ENCODE results near the gene COL4A1. TPM values are rescaled to one million over a fixed set of nuclear protein-coding genes. Genes with fewer than 3 reads are reported as not detected.

The COL4A1 gene
- polyA plus RNA-seq, 1 of the 3 experiments (the other 2 are of a cell fraction) = 30.3 TPM

DNA sequence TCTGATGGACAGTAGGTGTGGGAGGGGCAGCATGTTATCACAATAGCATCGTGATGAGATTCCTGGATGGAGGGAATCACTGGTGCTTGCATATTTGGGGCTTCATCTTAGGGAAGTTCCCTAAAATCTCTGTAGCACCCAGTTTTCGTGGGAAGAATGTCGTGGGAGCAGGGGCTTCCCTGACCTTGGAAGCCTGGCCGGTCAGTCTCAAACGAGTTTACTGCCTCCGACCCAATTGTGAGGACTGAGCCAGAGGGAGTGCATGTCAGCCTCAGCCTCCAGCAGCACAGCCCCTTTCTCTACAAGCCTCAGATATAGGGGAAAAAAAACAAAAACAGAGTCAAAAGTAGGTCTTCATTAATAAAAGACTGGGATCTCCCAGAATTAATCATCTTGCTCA lies 32.3 kb upstream of the COL4A1 start:
- no peak overlapping the region for H2AFZ ChIP-seq (ENCODE audit: low read depth)
- ChIA-PET CTCF (no interaction called here), POLR2A (no interaction called here)
- H3K9me2 ChIP-seq = no peaks in the 10 kb centered on the region
- peaks cover 0 to 13% of the 10 kb centered on the region in 2 experiments for H3K36me3 ChIP-seq (replicated peaks in 1 of 2; ENCODE audit: control insufficient read depth in 1 of 2, insufficient read depth in 2 of 2, low read length in 1 of 2)
- no peaks in the 10 kb centered on the region for H3K9me3 ChIP-seq
- H3K79me2 ChIP-seq (ENCODE audit: insufficient read depth) = peaks cover 97% of the 10 kb centered on the region
- WGBS (ENCODE audit: low lambda C conversion rate) = 91% methylated on average over 6 of the region's 6 CpGs
- no peaks in the 10 kb centered on the region for H3K27me3 ChIP-seq (ENCODE audit: insufficient read depth)
- H4K20me1 ChIP-seq (ENCODE audit: insufficient read depth) = no peaks in the 10 kb centered on the region
- H3K4me1 ChIP-seq (ENCODE audit: control insufficient read depth in 1 of 2, insufficient read depth in 2 of 2, low read depth in 1 of 2, low read length in 1 of 2) = peaks cover 0 to 36% of the 10 kb centered on the region in 2 experiments; a peak in 3 of 4 replicates
- TF ChIP-seq YY1 (IDR thresholded peaks at IDR 0.05; ENCODE audit: low read depth) (no peak), EZH2phosphoT487 (IDR thresholded peaks at IDR 0.05; ENCODE audit: borderline replicate concordance, low read depth) (no peak), TEAD4 (IDR thresholded peaks at IDR 0.05; ENCODE audit: borderline replicate concordance, insufficient read depth) (no peak), JUND (IDR thresholded peaks at IDR 0.05) (no peak), NRF1 (IDR thresholded peaks at IDR 0.05; ENCODE audit: low read depth, low read length) (no peak), GABPA (IDR thresholded peaks at IDR 0.05; ENCODE audit: low read depth) (no peak), TAF1 (IDR thresholded peaks at IDR 0.05; ENCODE audit: borderline replicate concordance, low read depth, low read length) (no peak), TCF12 (IDR thresholded peaks at IDR 0.05) (no peak), MEF2A (IDR thresholded peaks at IDR 0.05; ENCODE audit: borderline replicate concordance, low read depth) (no peak), RXRA (IDR thresholded peaks at IDR 0.05; ENCODE audit: borderline replicate concordance, low read depth) (no peak), FOSL2 (IDR thresholded peaks at IDR 0.05; ENCODE audit: borderline replicate concordance, low read depth) (no peak), RFX5 (IDR thresholded peaks at IDR 0.05; ENCODE audit: low read length) (no peak), SIN3A (IDR thresholded peaks at IDR 0.05; ENCODE audit: borderline replicate concordance, low read depth, low read length) (no peak), FOXM1 (IDR thresholded peaks at IDR 0.05; ENCODE audit: low read depth) (no peak), MXI1 (IDR thresholded peaks at IDR 0.05; ENCODE audit: low read depth, low read length) (no peak), NFIC (IDR thresholded peaks at IDR 0.05; ENCODE audit: borderline replicate concordance) (no peak)
- TF ChIP-seq, protein P1, sequence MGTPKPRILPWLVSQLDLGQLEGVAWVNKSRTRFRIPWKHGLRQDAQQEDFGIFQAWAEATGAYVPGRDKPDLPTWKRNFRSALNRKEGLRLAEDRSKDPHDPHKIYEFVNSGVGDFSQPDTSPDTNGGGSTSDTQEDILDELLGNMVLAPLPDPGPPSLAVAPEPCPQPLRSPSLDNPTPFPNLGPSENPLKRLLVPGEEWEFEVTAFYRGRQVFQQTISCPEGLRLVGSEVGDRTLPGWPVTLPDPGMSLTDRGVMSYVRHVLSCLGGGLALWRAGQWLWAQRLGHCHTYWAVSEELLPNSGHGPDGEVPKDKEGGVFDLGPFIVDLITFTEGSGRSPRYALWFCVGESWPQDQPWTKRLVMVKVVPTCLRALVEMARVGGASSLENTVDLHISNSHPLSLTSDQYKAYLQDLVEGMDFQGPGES (IDR thresholded peaks at IDR 0.05; ENCODE audit: low read depth, low read length) = no peak
- TF ChIP-seq, protein P2, sequence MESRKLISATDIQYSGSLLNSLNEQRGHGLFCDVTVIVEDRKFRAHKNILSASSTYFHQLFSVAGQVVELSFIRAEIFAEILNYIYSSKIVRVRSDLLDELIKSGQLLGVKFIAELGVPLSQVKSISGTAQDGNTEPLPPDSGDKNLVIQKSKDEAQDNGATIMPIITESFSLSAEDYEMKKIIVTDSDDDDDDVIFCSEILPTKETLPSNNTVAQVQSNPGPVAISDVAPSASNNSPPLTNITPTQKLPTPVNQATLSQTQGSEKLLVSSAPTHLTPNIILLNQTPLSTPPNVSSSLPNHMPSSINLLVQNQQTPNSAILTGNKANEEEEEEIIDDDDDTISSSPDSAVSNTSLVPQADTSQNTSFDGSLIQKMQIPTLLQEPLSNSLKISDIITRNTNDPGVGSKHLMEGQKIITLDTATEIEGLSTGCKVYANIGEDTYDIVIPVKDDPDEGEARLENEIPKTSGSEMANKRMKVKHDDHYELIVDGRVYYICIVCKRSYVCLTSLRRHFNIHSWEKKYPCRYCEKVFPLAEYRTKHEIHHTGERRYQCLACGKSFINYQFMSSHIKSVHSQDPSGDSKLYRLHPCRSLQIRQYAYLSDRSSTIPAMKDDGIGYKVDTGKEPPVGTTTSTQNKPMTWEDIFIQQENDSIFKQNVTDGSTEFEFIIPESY (IDR thresholded peaks at IDR 0.05; ENCODE audit: borderline replicate concordance, low read depth) = no peak
- no peak for DNase-seq
- no peak overlapping the region for H3K4me2 ChIP-seq
- H3F3A ChIP-seq (replicated peaks; ENCODE audit: insufficient read depth) = peaks cover 7% of the 10 kb centered on the region
- no peak overlapping the region for H3K9ac ChIP-seq
- H3K4me3 ChIP-seq (ENCODE audit: low read depth in 2 of 2, low read length in 1 of 2) = no peak overlapping the region
- no peak overlapping the region for H3K27ac ChIP-seq (ENCODE audit: low read depth in 2 of 2, low read length in 1 of 2)
